ENCODE results near the gene ARL14EP. TPM values are rescaled to one million over a fixed set of nuclear protein-coding genes. Genes with fewer than 3 reads are reported as not detected.

The ARL14EP gene
- total RNA-seq, 1 donor: 27.4 TPM

DNA sequence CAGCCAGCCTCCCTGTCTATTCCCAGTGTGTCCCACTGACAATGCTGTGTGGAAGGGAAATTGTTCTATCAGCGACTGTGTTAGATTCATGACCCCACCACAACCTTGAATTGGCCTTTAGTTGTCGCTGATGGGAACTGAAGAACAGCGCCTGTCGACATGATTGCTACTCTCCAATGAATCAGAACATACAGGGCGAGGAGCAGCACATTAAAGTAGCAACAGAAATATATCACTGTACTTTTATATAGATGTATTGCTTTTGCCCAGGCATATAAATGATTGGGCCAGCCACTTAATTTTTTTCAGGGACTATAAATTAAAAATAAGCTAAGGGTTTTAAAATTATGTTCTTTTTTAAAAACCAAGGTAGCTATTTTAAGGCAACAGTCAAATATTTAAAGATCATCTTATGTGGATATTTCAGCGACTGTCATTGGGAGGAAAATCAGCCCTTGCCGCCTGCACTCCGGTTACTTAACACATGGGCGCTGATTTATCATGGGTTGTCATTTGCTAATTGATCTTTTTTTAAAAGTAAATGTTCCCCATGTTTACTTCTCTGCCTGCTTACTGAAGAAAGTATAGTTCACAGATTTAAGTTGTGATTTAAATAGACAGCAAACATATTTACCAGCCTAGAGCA is 42.1 kb downstream of the ARL14EP start:
- TF ChIP-seq, protein P1, sequence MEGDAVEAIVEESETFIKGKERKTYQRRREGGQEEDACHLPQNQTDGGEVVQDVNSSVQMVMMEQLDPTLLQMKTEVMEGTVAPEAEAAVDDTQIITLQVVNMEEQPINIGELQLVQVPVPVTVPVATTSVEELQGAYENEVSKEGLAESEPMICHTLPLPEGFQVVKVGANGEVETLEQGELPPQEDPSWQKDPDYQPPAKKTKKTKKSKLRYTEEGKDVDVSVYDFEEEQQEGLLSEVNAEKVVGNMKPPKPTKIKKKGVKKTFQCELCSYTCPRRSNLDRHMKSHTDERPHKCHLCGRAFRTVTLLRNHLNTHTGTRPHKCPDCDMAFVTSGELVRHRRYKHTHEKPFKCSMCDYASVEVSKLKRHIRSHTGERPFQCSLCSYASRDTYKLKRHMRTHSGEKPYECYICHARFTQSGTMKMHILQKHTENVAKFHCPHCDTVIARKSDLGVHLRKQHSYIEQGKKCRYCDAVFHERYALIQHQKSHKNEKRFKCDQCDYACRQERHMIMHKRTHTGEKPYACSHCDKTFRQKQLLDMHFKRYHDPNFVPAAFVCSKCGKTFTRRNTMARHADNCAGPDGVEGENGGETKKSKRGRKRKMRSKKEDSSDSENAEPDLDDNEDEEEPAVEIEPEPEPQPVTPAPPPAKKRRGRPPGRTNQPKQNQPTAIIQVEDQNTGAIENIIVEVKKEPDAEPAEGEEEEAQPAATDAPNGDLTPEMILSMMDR (IDR thresholded peaks at IDR 0.05; ENCODE audit: insufficient read depth, low read length): no peak
- no peak for DNase-seq (ENCODE audit: low read depth)
- no peak overlapping the region for H3K4me3 ChIP-seq (ENCODE audit: low read depth, low read length)

DNA sequence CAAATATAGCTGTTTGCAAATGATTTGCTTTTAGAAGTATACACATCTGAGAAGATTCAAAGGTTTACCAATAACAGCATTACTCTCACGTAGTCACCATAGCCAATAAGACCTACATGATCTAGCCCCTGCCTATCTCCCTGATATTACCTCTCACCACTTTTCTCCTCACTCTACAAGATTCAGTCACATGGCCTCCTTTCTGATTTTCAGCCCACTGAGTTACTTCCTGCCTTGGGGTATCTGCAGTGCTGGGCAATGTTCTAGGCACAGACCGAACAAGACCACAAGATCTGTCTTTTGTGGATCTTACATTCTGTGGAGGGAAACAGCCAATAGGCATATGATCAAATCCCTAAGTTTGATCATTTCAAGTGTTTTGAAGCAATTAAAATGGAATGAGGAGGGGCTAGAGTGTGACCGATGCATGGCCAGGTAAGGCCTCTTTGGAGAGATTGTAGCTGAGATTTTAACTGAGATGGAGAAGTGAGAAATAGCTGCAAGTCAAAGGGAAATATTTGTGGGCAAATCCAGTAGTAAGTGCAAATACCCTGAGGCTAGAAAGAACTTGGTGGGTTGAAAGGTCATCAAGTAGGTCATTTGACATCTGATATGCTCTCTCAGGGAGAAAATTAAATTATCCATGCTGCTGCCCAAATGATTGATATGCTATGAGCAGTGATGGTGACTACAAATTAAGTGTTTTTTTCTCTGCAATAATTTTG is 43.1 kb downstream of the ARL14EP start:
- H3K4me3 ChIP-seq (ENCODE audit: low read depth, low read length): no peak overlapping the region
- no peak for DNase-seq (ENCODE audit: low read depth)
- TF ChIP-seq, protein P1 (IDR thresholded peaks at IDR 0.05; ENCODE audit: insufficient read depth, low read length): no peak

DNA sequence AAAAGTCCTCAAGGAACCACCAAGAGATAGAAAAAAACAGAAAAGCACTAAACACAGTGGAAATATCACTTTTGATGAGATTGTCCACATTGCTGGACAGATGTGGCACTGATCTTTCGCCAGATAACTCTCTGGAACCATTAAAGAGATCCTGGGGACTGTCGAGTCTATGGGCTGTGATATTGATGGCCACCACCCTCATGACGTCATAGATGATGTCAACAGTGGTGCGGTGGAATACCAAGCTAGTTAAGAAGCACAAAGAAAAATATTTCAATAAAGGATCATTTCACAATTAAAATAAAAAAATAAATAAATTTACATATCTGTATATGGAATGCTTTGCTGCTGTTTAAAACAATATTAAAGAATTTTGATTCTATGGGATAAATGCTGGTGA is 45.5 kb downstream of the ARL14EP start:
- H3K4me3 ChIP-seq (ENCODE audit: low read depth, low read length): no peak overlapping the region
- TF ChIP-seq, protein P1 (IDR thresholded peaks at IDR 0.05; ENCODE audit: insufficient read depth, low read length): no peak
- DNase-seq (ENCODE audit: low read depth): no peak

DNA sequence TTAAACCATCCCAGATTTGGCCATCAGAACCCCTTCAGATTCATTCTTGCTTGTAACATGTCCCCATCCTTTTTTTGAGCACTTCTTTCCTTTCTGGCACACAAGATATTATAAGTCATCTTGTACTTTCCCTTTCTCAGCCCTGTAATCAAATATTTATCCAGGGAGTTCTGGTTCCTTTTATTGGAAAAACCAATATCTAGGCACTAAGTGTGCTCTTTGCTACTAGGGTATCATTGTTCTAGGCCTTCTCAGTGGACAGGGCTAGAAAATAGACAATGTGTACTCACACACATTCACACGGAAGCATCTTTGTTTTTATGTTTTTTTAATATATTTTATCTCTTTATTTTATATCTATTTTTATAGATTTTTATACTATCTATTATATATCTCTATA is 47.3 kb downstream of the ARL14EP start:
- no peak for DNase-seq (ENCODE audit: low read depth)
- H3K4me3 ChIP-seq (ENCODE audit: low read depth, low read length): no peak overlapping the region
- TF ChIP-seq, protein P1 (IDR thresholded peaks at IDR 0.05; ENCODE audit: insufficient read depth, low read length): no peak

DNA sequence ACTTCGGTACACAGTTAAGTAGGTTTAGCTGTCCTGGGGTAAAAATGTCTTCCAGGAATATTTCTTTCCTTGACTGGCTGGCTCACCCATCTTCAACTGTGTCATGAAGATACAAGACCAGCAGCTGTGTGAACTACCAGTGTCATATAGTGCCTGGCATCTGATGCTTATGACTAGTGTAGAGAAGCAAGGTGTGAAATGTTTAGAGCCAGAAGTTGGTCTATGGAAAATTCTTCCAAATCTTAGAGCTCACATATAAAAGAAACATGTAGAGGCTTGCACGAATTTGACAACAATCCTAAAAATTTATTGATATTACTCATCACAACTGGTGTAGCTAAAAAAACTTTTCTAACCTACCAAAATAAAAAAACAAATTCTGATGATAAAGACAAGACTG is 54.4 kb downstream of the ARL14EP start:
- TF ChIP-seq, protein P1 (IDR thresholded peaks at IDR 0.05; ENCODE audit: insufficient read depth, low read length): no peak
- no peak overlapping the region for H3K4me3 ChIP-seq (ENCODE audit: low read depth, low read length)
- DNase-seq (ENCODE audit: low read depth): no peak

DNA sequence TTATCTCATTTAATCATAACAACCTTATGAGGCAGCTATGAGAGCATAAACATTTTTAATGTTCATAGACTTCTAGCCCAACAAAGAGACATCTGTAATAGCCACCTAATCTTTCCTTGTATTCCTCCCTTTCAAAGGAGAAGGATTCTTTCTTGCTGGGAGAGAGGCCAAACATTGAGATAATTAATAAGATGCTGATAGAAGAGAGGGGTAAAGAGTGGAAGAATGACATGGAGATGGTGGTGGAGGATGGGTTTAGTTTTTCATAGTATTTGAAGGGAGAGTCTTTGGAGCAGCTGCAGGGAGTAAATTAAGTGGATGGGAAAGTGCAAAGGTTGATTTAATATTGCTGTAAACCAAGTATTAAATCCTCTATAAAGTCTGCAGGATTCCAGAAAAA is 57.9 kb downstream of the ARL14EP start:
- no peak for DNase-seq (ENCODE audit: low read depth)
- TF ChIP-seq, protein P1 (IDR thresholded peaks at IDR 0.05; ENCODE audit: insufficient read depth, low read length): no peak

More for the DNA sequence above, 57.9 kb downstream of the ARL14EP start:
- no peak overlapping the region for H3K4me3 ChIP-seq (ENCODE audit: low read depth, low read length)
